ENCODE data around the gene ZNF438. TPM values are rescaled to one million over a fixed set of nuclear protein-coding genes. Genes with fewer than 3 reads are reported as not detected.

ZNF438 gene
- total and polyA plus RNA-seq, 2 of the 4 experiments (the other 2 are of a cell fraction), result 1.8 to 2.9 TPM

DNA sequence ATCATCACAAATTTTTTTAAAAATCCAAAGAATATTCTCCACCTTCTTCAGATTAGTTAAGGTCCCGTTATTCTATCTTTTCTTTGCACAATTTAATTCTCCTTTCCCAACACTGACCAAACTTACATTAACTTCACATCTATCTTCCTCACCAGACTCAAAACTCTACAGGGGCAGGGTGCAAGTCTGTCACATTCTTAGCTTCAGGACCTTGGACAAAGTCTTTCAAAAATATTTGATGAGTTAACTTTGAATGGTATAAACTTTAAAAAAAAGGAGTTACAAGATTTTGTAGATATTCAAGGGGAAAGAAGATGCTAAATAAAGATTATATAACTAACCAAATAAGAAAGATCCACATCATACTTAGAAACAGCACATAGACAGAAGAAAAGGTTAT, 132.7 kb downstream of the ZNF438 start:
- no peaks in the 10 kb centered on the region for H3K9me1 ChIP-seq (ENCODE audit: insufficient read depth, low read length)
- H3K18ac ChIP-seq (ENCODE audit: low read depth, low read length), result no peak overlapping the region
- no peaks in the 10 kb centered on the region for H4K20me1 ChIP-seq (ENCODE audit: insufficient read depth, low read length)
- H3K56ac ChIP-seq (ENCODE audit: extremely low read depth, insufficient read depth, low read length), result no peak overlapping the region
- H4K8ac ChIP-seq (ENCODE audit: low read depth in 2 of 2, low read length in 2 of 2), result no peak overlapping the region
- TF ChIP-seq MAFK (IDR thresholded peaks at IDR 0.05; ENCODE audit: low read depth, low read length) (no peak), RFX5 (IDR thresholded peaks at IDR 0.05; ENCODE audit: low read depth, low read length) (no peak), RCOR1 (IDR thresholded peaks at IDR 0.05; ENCODE audit: insufficient replicate concordance, low read length) (no peak), MAZ (IDR thresholded peaks at IDR 0.05; ENCODE audit: borderline replicate concordance, low read depth, low read length) (no peak), RAD21 (IDR thresholded peaks at IDR 0.05; ENCODE audit: low read length) (no peak), CHD1 (IDR thresholded peaks at IDR 0.05; ENCODE audit: low read depth, low read length) (no peak), NFE2L2 (IDR thresholded peaks at IDR 0.05; ENCODE audit: low read depth, low read length) (no peak), POLR2A (IDR thresholded peaks at IDR 0.05; ENCODE audit: low read depth, low read length) (no peak), FOS (IDR thresholded peaks at IDR 0.05; ENCODE audit: low read depth, low read length) (no peak)
- TF ChIP-seq, protein P1, sequence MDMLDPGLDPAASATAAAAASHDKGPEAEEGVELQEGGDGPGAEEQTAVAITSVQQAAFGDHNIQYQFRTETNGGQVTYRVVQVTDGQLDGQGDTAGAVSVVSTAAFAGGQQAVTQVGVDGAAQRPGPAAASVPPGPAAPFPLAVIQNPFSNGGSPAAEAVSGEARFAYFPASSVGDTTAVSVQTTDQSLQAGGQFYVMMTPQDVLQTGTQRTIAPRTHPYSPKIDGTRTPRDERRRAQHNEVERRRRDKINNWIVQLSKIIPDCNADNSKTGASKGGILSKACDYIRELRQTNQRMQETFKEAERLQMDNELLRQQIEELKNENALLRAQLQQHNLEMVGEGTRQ (IDR thresholded peaks at IDR 0.05; ENCODE audit: low read depth, low read length), result no peak
- no peaks in the 10 kb centered on the region for H3K79me1 ChIP-seq (ENCODE audit: low read depth in 1 of 2, low read length in 2 of 2)
- no peak overlapping the region for H3K14ac ChIP-seq (replicated peaks; ENCODE audit: low read depth, low read length)
- no peak overlapping the region for H3K27ac ChIP-seq (ENCODE audit: insufficient read depth, low read length)
- no TSS peak for BruUV-seq (replicated peaks)
- in situ Hi-C loops (cut with MboI; ENCODE audit: low sequenced_read_pairs) (no loop called here), dilution Hi-C loops (cut with HindIII; ENCODE audit: low sequenced_read_pairs, unreplicated experiment) (no loop called here), intact Hi-C loops (cut with micrococcal nuclease) (loop anchor here (5.0 kb wide), 1 partner anchor 63 kb away; no protein-coding TSS in a partner anchor)
- no peak overlapping the region for H3K4ac ChIP-seq (ENCODE audit: low read depth, low read length)
- H2BK15ac ChIP-seq (ENCODE audit: low read depth, low read length), result no peak overlapping the region
- H2AFZ ChIP-seq (replicated peaks; ENCODE audit: low read length, poor library complexity), result no peak overlapping the region
- H2BK20ac ChIP-seq (ENCODE audit: low read depth, low read length), result no peak overlapping the region
- no peaks in the 10 kb centered on the region; the same call in 1 of the 2 replicates for H3K9me3 ChIP-seq (ENCODE audit: control insufficient read depth, insufficient read depth, low read length)
- H2AK9ac ChIP-seq (replicated peaks; ENCODE audit: low read depth, low read length, poor library complexity), result no peak overlapping the region
- H2AK5ac ChIP-seq (ENCODE audit: low read depth, low read length), result no peak overlapping the region
- ATAC-seq (ENCODE audit: low read depth), result no peak
- no peak overlapping the region for H2BK5ac ChIP-seq (ENCODE audit: low read depth, low read length, poor library complexity, severe bottlenecking)
- H3K4me3 ChIP-seq (ENCODE audit: insufficient read depth, low read depth, low read length), result no peak overlapping the region
- POLR2A ChIA-PET (ENCODE audit: unreplicated experiment), result no interaction called here
- CTCF ChIA-PET, result no interaction called here
- H3K27me3 ChIP-seq (ENCODE audit: control insufficient read depth, insufficient read depth, low read length), result no peaks in the 10 kb centered on the region
- H3K23ac ChIP-seq (ENCODE audit: low read depth, low read length), result no peak overlapping the region
- H3K4me1 ChIP-seq (ENCODE audit: control insufficient read depth, insufficient read depth, low read length), result peaks cover 2% of the 10 kb centered on the region; the same call in 1 of the 2 replicates
- H4K91ac ChIP-seq (ENCODE audit: insufficient read depth, low read depth, low read length), result no peak overlapping the region
- H2BK120ac ChIP-seq (ENCODE audit: low read depth, low read length), result no peak overlapping the region
- H3K36me3 ChIP-seq (ENCODE audit: control insufficient read depth, insufficient read depth, low read length), result no peaks in the 10 kb centered on the region
- H4K5ac ChIP-seq (ENCODE audit: low read depth, low read length), result no peak overlapping the region
- H3K9ac ChIP-seq (ENCODE audit: low read depth, low read length), result no peak overlapping the region
- no CpG with 5 or more reads among the region's 1 CpG for WGBS, 2 experiments (ENCODE audit: extremely low coverage in 2 of 2, insufficient read length in 1 of 2)
- DNase-seq, result no peak
- no peak overlapping the region for H3K4me2 ChIP-seq (ENCODE audit: low read depth, low read length)
